Fibroblast of lung (primary cell): ENCODE measurements around the gene MBD5.

ENCODE experiments used
- CTCF ChIP-seq, 2 donors: IDR thresholded peaks in 1 of 2; conservative IDR thresholded peaks in 1 of 2; 1 replicate in 1 of 2; 2 replicates in 1 of 2; pipeline ENCODE4 v1.5.1; 2011 to 2012; ENCODE audit warnings: low read length in 2 of 2, control low read depth in 1 of 2, inconsistent platforms in 1 of 2, low read depth in 1 of 2, mild to moderate bottlenecking in 1 of 2
- EZH2 ChIP-seq: IDR thresholded peaks from 2 replicates; pipeline ENCODE4 v1.5.1; 2012; ENCODE audit warnings: low read length, control low read depth, mild to moderate bottlenecking; ENCODE audit errors: missing control alignments

- TF ChIP-seq EZH2 (no peak), CTCF (conservative IDR thresholded peaks at IDR 0.05 in 1 of 2, IDR thresholded peaks at IDR 0.05 in 1 of 2; ENCODE audit: low read depth in 1 of 2, low read length in 2 of 2) (no peak)
These were observed 492.5 kb downstream of the MBD5 start for GRCh38 chr2:148513427-148513826.
